ENCODE results near the gene LDB1. TPM values are rescaled to one million over a fixed set of nuclear protein-coding genes. Genes with fewer than 3 reads are reported as not detected.

The LDB1 gene
- total RNA-seq, 1 donor from 2014 or later: 46.4 TPM

GRCh38 chr10:102086196-102086595 lies 34.0 kb downstream of the LDB1 start:
- Mint-ChIP-seq H3K4me3 (no peak overlapping the region), H3K27ac (no peak overlapping the region), H3K4me1 (peaks cover 4% of the 10 kb centered on the region), H3K9me3 (no peaks in the 10 kb centered on the region), H3K36me3 (peaks cover 2% of the 10 kb centered on the region), H3K27me3 (ENCODE audit: insufficient read depth, low read depth) (peaks cover 4% of the 10 kb centered on the region)
- Histone ChIP-seq H3K4me2 (no peak overlapping the region), H3F3A (ENCODE audit: low read depth) (no peaks in the 10 kb centered on the region), H3K9me3 (ENCODE audit: low read depth) (no peaks in the 10 kb centered on the region), H3K79me2 (ENCODE audit: low read depth) (no peaks in the 10 kb centered on the region), H3K27ac (no peak overlapping the region), H2AFZ (replicated peaks) (no peak overlapping the region), H3K9ac (no peak overlapping the region), H4K20me1 (ENCODE audit: low read depth) (no peaks in the 10 kb centered on the region), H3K4me1 (no peaks in the 10 kb centered on the region), H3K36me3 (no peaks in the 10 kb centered on the region), H3K27me3 (no peaks in the 10 kb centered on the region), H3K4me3 (no peak overlapping the region)
- no peak for TF ChIP-seq EZH2 (IDR thresholded peaks at IDR 0.05)
- TF ChIP-seq EZH2phosphoT487 (IDR thresholded peaks at IDR 0.05): no peak
- TF ChIP-seq CTCF (IDR thresholded peaks at IDR 0.05): no peak
- no peak for DNase-seq (ENCODE audit: low spot score)

GRCh38 chr10:102085336-102085735 lies 34.8 kb downstream of the LDB1 start:
- Mint-ChIP-seq H3K4me1 (peaks cover 6% of the 10 kb centered on the region), H3K36me3 (peaks cover 2% of the 10 kb centered on the region), H3K4me3 (no peak overlapping the region), H3K27ac (no peak overlapping the region), H3K9me3 (no peaks in the 10 kb centered on the region), H3K27me3 (ENCODE audit: insufficient read depth, low read depth) (peaks cover 2% of the 10 kb centered on the region)
- H4K20me1 ChIP-seq (ENCODE audit: low read depth): no peaks in the 10 kb centered on the region
- TF ChIP-seq EZH2 (IDR thresholded peaks at IDR 0.05) (no peak), CTCF (IDR thresholded peaks at IDR 0.05) (no peak), EZH2phosphoT487 (IDR thresholded peaks at IDR 0.05) (no peak)
- no peaks in the 10 kb centered on the region for H3K9me3 ChIP-seq (ENCODE audit: low read depth)
- no peak overlapping the region for H3K4me3 ChIP-seq
- no peak overlapping the region for H3K4me2 ChIP-seq
- no peaks in the 10 kb centered on the region for H3F3A ChIP-seq (ENCODE audit: low read depth)
- H3K9ac ChIP-seq: no peak overlapping the region
- no peaks in the 10 kb centered on the region for H3K36me3 ChIP-seq
- no peak for DNase-seq (ENCODE audit: low spot score)
- no peaks in the 10 kb centered on the region for H3K4me1 ChIP-seq
- H3K27ac ChIP-seq: no peak overlapping the region
- H2AFZ ChIP-seq (replicated peaks): no peak overlapping the region
- no peaks in the 10 kb centered on the region for H3K27me3 ChIP-seq
- no peaks in the 10 kb centered on the region for H3K79me2 ChIP-seq (ENCODE audit: low read depth)

GRCh38 chr10:102083541-102083940 lies 36.6 kb downstream of the LDB1 start:
- Histone ChIP-seq H3K9me3 (ENCODE audit: low read depth) (no peaks in the 10 kb centered on the region), H3K36me3 (no peaks in the 10 kb centered on the region), H3K4me2 (no peak overlapping the region), H3K27me3 (no peaks in the 10 kb centered on the region), H3K79me2 (ENCODE audit: low read depth) (no peaks in the 10 kb centered on the region), H3K4me3 (no peak overlapping the region), H3K9ac (no peak overlapping the region), H4K20me1 (ENCODE audit: low read depth) (no peaks in the 10 kb centered on the region), H3F3A (ENCODE audit: low read depth) (no peaks in the 10 kb centered on the region), H3K27ac (no peak overlapping the region), H2AFZ (replicated peaks) (no peak overlapping the region), H3K4me1 (no peaks in the 10 kb centered on the region)
- Mint-ChIP-seq H3K27ac (no peak overlapping the region), H3K36me3 (peaks cover 2% of the 10 kb centered on the region), H3K4me3 (no peak overlapping the region), H3K4me1 (peaks cover 6% of the 10 kb centered on the region), H3K27me3 (ENCODE audit: insufficient read depth, low read depth) (peaks cover 5% of the 10 kb centered on the region), H3K9me3 (no peaks in the 10 kb centered on the region)
- no peak for DNase-seq (ENCODE audit: low spot score)
- no peak for TF ChIP-seq EZH2 (IDR thresholded peaks at IDR 0.05)
- no peak for TF ChIP-seq CTCF (IDR thresholded peaks at IDR 0.05)
- TF ChIP-seq EZH2phosphoT487 (IDR thresholded peaks at IDR 0.05): no peak
